Endothelial cell of hepatic sinusoid (primary cell): ENCODE measurements around the gene PLA2G3.
"Not testable (repeated sequence)": the region's sequence is repeated elsewhere in the genome, so short reads cannot be mapped to it uniquely, and the experiment has no call there.

Source experiments
- in situ Hi-C: cut with HindIII; loops from 2 replicates; pipeline ENCODE4 v1.10.0; 2017; ENCODE audit warnings: low sequenced_read_pairs

Gene PLA2G3

DNA sequence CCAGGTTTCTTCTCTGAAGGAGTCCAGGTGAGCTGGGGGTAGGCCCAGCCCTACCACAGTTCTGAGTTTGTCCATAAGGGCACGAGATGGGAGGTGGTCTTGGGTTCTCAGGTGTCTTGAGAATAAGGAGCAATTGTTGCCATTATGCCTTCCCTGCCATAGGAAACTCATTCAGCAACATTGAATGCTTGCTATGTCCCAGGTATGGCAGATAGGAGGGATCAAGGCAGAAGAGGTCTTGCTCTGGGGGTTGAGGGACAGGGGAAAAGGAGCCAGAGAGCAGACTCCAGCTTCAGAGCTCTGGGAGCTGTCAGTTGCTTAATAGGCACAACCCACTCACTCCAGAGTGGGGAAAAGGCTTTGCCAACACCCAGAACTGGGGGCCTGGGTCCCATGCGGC lies 37.2 kb downstream of the PLA2G3 start:
- in situ Hi-C loops: no loop called here

DNA sequence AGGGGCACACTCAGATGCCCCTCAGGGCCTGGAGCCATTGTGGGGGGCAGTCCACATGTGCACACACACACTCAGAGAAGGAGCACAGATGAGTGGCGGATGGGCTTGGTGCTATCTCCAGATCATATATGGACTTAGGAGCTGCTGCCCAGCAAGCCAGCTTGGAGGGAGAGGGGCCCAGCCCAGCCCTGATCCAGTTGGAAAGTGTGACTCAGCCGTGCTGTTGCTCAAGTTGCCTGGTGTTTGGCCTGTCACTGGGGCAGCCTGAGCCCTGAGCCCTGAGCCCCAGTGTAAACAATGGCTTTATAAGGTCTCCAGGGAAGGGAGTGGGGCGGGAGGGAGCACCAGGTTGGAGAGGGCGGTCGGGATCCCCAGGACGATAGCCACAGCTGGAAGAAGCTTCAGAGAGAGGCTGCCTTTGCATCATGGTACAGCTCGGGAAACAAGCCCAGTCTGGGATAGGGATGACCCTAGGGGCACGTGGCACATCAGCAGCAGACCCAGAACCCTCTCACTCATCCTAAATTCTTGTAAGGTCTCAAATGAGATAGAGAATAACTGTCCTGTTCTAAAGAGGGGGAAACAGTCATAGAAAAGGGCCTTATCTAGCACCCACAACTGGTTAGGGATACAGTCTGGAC lies 37.7 kb downstream of the PLA2G3 start:
- in situ Hi-C loops: no loop called here

- in situ Hi-C loops: no loop called here
Measured at GRCh38 chr22:31100762-31101525, 39.4 kb downstream of the PLA2G3 start.

GRCh38 chr22:31099841-31100761 lies 40.2 kb downstream of the PLA2G3 start:
- in situ Hi-C loops: no loop called here

DNA sequence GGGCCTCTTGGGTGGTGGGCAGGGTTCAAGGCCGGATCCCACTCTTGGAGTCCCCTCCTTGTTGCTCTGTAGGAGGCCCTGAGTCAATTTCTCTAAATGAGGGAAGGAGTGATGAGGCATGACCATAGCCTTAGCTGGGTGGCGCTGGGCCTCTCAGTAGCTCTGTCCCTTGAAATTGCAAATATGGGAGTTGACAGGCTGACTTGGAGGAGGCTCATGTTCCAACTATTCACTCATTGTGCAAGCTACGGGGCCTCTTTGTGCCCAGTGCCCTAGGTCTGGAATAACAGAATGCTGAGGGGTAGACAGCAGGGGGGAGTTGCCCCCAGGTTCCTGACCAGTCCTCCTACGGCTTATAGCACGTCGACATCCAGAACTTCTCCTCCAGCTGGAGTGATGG lies 40.9 kb downstream of the PLA2G3 start:
- in situ Hi-C loops: no loop called here

GRCh38 chr22:31098632-31099110 lies 41.6 kb downstream of the PLA2G3 start:
- in situ Hi-C loops: no loop called here

GRCh38 chr22:31097941-31098631 lies 42.2 kb downstream of the PLA2G3 start:
- in situ Hi-C loops: no loop called here

- in situ Hi-C loops: not testable (repeated sequence)
Measured at GRCh38 chr22:31097539-31097938, 42.8 kb downstream of the PLA2G3 start.

DNA sequence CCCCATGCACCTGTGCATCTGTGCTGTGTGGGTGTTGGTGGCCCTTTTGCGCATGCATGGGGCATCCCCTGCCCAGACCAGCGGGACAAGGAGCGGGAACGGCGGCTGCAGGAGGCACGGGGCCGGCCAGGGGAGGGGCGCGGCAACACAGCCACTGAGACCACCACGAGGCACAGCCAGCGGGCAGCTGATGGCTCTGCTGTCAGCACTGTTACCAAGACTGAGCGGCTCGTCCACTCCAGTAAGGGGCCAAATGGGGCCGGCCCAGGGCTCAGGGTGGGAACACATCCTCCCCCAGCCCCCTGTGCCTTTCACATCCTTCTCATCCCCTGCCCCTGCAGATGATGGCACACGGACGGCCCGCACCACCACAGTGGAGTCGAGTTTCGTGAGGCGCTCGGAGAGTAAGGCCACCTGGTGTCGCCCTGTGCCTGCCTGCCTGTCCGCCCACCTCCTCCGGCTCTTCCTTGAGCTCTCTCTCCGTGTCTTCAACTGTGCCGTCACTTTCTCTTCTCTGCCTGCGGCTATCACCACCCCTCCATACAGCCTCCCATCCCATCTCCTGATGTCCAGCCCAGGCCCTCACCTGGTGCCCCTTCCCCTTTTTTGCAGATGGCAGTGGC lies 43.5 kb downstream of the PLA2G3 start:
- in situ Hi-C loops: no loop called here

DNA sequence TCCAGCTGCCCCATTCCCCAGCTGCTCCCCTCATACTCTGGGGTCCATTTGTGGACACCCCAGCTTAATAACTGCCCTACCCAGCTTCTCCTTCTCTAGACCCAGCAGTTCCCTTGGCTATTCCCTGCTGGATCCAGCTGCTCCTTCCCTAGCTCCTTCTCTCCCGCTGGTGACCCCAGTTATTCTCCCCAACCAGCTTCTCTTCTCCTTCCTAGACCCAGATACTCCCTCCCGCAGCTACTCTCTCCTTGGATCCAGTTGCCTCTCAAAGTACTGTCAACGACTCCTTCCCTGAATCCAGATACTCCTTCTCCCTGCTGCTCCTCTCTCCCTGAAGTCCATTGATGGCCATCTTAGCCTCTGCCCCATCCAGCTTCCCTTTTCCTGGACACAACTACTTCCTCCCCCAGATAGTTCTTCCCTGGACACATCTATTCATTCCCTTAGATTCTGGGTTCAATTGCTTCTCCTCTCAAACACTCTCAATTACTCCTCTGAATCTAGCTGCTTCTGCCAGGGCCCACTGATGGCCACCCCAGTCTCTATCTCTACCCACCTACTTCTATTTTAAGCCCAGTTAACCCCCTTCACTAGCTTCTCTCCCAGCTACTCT lies 44.6 kb downstream of the PLA2G3 start:
- in situ Hi-C loops: no loop called here

GRCh38 chr22:31094741-31095140 lies 45.6 kb downstream of the PLA2G3 start:
- in situ Hi-C loops: no loop called here

- in situ Hi-C loops: no loop called here
Measured at GRCh38 chr22:31094021-31094551, 46.2 kb downstream of the PLA2G3 start.

DNA sequence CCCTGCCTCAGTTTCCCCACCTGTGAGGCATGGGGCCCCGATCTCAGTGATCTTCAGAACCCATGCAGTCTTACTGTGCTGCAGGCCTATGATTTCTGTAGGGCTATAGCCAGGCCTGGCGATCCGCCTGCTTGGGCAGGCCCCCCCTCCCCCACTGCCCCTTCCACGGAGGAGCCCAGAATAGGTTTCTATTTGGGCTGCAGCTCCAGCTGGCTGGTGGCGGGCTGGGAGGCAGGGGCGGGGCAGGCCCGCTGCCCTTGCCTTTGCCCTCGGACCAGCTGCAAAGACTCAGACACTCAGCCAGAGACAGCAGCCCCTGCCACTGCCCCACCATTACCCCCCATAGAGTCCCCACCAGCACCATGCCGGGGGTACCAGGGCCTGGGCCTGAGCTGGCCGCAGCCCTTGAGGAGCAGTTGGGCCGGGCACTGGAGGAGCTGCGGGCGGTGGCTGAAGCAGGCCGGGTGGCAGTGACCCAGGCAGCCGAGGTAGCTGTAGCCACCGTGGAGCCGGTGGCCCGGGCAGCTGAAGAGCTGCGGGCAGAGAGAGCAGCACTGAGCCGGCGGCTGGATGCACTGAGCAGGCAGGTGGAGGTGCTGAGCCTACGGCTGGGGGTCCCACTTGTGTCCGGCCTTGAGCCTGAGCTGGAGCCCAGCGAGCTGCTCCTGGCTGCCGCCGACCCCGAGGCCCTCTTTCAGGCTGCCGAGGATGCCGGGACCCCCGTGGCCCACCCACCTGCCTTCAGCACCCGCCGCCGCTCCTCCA lies 47.0 kb downstream of the PLA2G3 start:
- in situ Hi-C loops: no loop called here

DNA sequence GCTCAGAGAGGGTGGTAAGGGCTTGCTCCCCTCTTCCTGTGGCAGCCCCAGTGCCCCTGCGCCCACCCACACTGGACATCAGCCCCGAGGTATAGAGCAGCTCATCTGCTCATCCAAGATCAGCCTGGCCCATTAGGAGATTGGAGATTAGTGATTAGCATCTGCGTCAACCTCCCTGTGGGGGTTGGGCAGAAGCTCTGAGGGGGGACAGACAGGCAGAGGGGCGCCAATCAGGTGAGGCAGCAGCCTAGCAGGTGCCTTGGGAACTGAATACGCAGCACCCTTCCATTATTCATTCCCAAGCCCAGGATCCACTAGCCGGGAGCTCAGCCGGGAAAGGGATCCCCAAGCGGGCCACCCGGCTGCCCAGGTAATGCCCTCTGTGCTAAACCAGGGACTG lies 48.1 kb downstream of the PLA2G3 start:
- in situ Hi-C loops: no loop called here

DNA sequence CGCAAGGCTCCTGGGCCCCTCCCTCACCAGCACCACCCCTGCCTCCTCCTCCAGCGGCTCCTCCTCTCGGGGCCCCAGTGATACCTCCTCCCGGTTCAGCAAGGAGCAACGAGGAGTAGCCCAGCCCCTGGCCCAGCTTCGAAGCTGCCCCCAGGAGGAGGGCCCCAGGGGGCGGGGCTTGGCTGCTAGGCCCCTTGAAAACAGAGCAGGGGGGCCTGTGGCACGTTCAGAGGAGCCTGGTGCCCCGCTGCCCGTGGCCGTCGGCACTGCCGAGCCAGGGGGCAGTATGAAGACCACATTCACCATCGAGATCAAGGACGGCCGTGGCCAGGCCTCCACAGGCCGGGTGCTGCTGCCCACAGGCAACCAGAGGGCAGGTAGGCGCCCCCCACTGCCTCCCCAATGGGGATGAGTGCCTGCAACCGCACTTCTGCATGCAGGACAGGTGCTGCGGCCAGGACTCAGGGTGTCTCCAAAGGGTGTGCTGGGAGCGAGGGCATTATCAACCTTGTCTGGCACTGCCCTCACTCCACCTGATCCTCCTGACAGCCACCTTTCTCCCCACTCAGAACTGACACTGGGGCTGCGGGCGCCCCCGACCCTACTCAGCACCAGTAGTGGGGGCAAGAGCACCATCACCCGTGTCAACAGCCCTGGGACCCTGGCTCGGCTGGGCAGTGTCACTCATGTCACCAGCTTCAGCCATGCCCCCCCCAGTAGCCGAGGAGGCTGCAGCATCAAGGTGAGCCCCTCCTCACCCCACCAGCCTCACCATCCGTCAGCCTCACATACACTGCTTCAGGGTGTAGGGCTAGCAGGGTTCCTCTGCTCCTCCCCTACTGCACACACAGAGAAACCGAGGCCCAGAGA lies 49.0 kb downstream of the PLA2G3 start:
- in situ Hi-C loops: no loop called here

- in situ Hi-C loops: no loop called here
Measured at GRCh38 chr22:31090217-31091085, 49.9 kb downstream of the PLA2G3 start.
